ENCODE results near the gene C6orf89. TPM values are rescaled to one million over a fixed set of nuclear protein-coding genes. Genes with fewer than 3 reads are reported as not detected.

The C6orf89 gene
- total and polyA plus RNA-seq, 2 of the 8 experiments (the other 6 are each of a cell fraction or from before 2014, with no cell fraction given): 4.6 to 12.3 TPM

DNA sequence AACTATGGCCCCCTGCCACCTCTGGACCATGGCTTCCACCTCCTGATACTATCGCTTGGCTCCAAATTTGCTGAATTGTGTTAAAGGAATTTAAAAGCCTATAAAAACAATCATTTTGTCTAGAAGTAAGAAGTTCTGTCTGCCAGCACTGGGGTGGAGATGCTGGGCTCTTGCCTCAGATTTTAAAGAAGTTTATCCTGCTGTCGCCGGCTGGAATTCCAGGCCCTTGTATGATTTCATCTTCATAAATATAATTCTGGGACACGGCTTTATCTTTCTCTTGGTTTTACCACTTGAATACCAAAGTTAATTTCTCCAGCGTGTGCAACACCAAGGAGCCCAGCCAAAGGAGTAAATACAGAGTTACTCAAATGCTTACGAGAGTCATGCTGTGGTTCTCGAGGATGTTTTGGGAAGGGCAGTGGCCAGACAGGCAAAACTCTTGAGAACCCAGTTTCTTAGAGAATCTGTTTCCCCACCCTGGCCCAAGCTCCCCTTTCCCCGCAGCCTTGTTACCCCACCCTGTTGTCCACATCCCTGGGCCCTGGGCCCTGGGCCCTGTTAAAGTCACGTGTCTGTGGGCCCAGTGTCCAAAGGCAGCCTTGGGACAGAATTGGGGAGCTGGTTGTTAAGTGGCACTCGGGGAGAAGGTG lies 31.9 kb downstream of the C6orf89 start:
- CTCF ChIA-PET (ENCODE audit: partially characterized antibody): interaction anchor here (1.8 kb wide), 1 partner anchor 39 kb away, joined by 4 read pairs; no protein-coding TSS in a partner anchor
- H4K5ac ChIP-seq (ENCODE audit: insufficient read length, low read depth, low read length): no peak overlapping the region
- no peak overlapping the region for H3K4ac ChIP-seq (replicated peaks; ENCODE audit: insufficient read length, low read depth, low read length)
- no peaks in the 10 kb centered on the region for H3K79me2 ChIP-seq (ENCODE audit: control insufficient read depth in 1 of 2, insufficient read depth in 2 of 2, low read length in 2 of 2)
- no peak overlapping the region for H3K4me2 ChIP-seq (ENCODE audit: insufficient read depth in 1 of 2, low read depth in 2 of 2, low read length in 2 of 2)
- H3K36me3 ChIP-seq (ENCODE audit: control insufficient read depth in 2 of 4, insufficient read depth in 4 of 4, low read length in 3 of 4): no peaks in the 10 kb centered on the region
- 94% methylated on average over 10 of the region's 10 CpGs; no CpG with 5 or more reads in 1 of the 2 experiments for WGBS, 2 experiments (ENCODE audit: extremely low coverage in 1 of 2, insufficient coverage in 1 of 2, insufficient read length in 1 of 2, insufficient replicate concordance in 2 of 2, low coverage in 1 of 2, low lambda C conversion rate in 2 of 2, missing lambda C conversion rate in 1 of 2)
- H3K18ac ChIP-seq (ENCODE audit: extremely low read depth, low read length): no peak overlapping the region
- H3K79me1 ChIP-seq (ENCODE audit: low read depth, low read length): no peaks in the 10 kb centered on the region
- H3K23ac ChIP-seq (ENCODE audit: insufficient read length): no peak overlapping the region
- H2BK12ac ChIP-seq (ENCODE audit: low read depth, low read length): no peak overlapping the region
- H2BK15ac ChIP-seq (ENCODE audit: low read length): no peak overlapping the region
- no peak overlapping the region for H3K9ac ChIP-seq (replicated peaks in 1 of 4; ENCODE audit: extremely low read depth in 1 of 4, low read depth in 3 of 4, low read length in 3 of 4)
- H4K91ac ChIP-seq (replicated peaks; ENCODE audit: insufficient read length, low read length): no peak overlapping the region
- POLR2A ChIA-PET (ENCODE audit: partially characterized antibody): interaction anchor here (0.6 kb wide), 1 partner anchor 282 kb away, joined by 3 read pairs; no protein-coding TSS in a partner anchor
- H3K23me2 ChIP-seq (ENCODE audit: low read depth, low read length): no peaks in the 10 kb centered on the region
- H2BK5ac ChIP-seq (ENCODE audit: low read depth, low read length): no peak overlapping the region
- H3K4me1 ChIP-seq (replicated peaks in 1 of 4; ENCODE audit: control insufficient read depth in 3 of 4, insufficient read depth in 4 of 4, low read length in 3 of 4): no peaks in the 10 kb centered on the region; a peak in 1 of 7 replicates
- DNase-seq (ENCODE audit: low read depth in 1 of 2, low spot score in 2 of 2): no peak
- no peak overlapping the region for H2AFZ ChIP-seq (ENCODE audit: low read length)
- H3K9me3 ChIP-seq (ENCODE audit: insufficient read depth in 2 of 2, low read depth in 1 of 2, low read length in 1 of 2): no peaks in the 10 kb centered on the region
- no peak overlapping the region for H2BK20ac ChIP-seq (ENCODE audit: low read length)
- H3K4me3 ChIP-seq (ENCODE audit: extremely low read depth in 1 of 4, insufficient read depth in 2 of 4, low read depth in 3 of 4, low read length in 4 of 4): no peak overlapping the region
- no peak for FAIRE-seq
- H2AK5ac ChIP-seq (ENCODE audit: low read depth, low read length): no peak overlapping the region
- H2BK120ac ChIP-seq (replicated peaks; ENCODE audit: low read depth, low read length): no peak overlapping the region
- H4K20me1 ChIP-seq (replicated peaks in 1 of 2; ENCODE audit: control insufficient read depth in 1 of 2, insufficient read depth in 2 of 2, low read length in 2 of 2): no peaks in the 10 kb centered on the region
- H4K8ac ChIP-seq (ENCODE audit: extremely low read depth, insufficient read depth, low read length): no peak overlapping the region
- no peak overlapping the region for H3K56ac ChIP-seq (replicated peaks; ENCODE audit: insufficient read length, low read depth, low read length)
- no peaks in the 10 kb centered on the region for H3K27me3 ChIP-seq (replicated peaks in 1 of 4; ENCODE audit: control insufficient read depth in 3 of 4, extremely low read depth in 1 of 4, insufficient read depth in 3 of 4, low read length in 3 of 4)
- H3K14ac ChIP-seq (ENCODE audit: insufficient read length): no peak overlapping the region
- no peak overlapping the region for H3K27ac ChIP-seq (ENCODE audit: low read depth, low read length)
- TF ChIP-seq RBBP5 (IDR thresholded peaks at IDR 0.05; ENCODE audit: borderline replicate concordance, low read depth, low read length) (no peak), POU5F1 (IDR thresholded peaks at IDR 0.05; ENCODE audit: low read depth, low read length) (no peak), POLR2AphosphoS5 (IDR thresholded peaks at IDR 0.05; ENCODE audit: low read depth, low read length) (no peak), GTF2F1 (IDR thresholded peaks at IDR 0.05; ENCODE audit: borderline replicate concordance, low read depth, low read length) (no peak), SP4 (IDR thresholded peaks at IDR 0.05; ENCODE audit: low read length) (no peak), RXRA (IDR thresholded peaks at IDR 0.05; ENCODE audit: insufficient read depth, low read depth, low read length) (no peak)
